Activated T-cell treated with anti-CD3 and anti-CD28 coated beads, Interleukin-2, amount 50 U/mL, for 24 hours (primary cell): ENCODE results near the gene SDC3.
"Not testable (repeated sequence)": the region's sequence is repeated elsewhere in the genome, so short reads cannot be mapped to it uniquely, and the experiment has no call there.

ENCODE experiments used
- DNase-seq: peaks from one replicate; pipeline ENCODE4 v3.0.0-alpha.2; 2020
- H3K27ac Mint-ChIP-seq: 2 replicates; pipeline ENCODE4 v1.8.0; 2020; ENCODE audit warnings: mild to moderate bottlenecking, mixed read lengths
- H3K27me3 Mint-ChIP-seq: 2 replicates; pipeline ENCODE4 v1.8.0; 2020; ENCODE audit warnings: mixed read lengths
- H3K36me3 Mint-ChIP-seq: 2 replicates; pipeline ENCODE4 v1.8.0; 2020; ENCODE audit warnings: low read depth, mixed read lengths
- H3K4me1 Mint-ChIP-seq: 2 replicates; pipeline ENCODE4 v1.8.0; 2020; ENCODE audit warnings: low read depth, mixed read lengths
- H3K4me3 Mint-ChIP-seq: 2 replicates; pipeline ENCODE4 v1.8.0; 2020; ENCODE audit warnings: mild to moderate bottlenecking, moderate library complexity, mixed read lengths
- H3K9me3 Mint-ChIP-seq: 2 replicates; pipeline ENCODE4 v1.8.0; 2020; ENCODE audit warnings: mixed read lengths

Gene SDC3

GRCh38 chr1:30935758-30936157 lies 27.2 kb upstream of the SDC3 start:
- H3K36me3 Mint-ChIP-seq: peaks cover 89% of the 10 kb centered on the region

GRCh38 chr1:30934613-30935012 lies 26.1 kb upstream of the SDC3 start:
- Mint-ChIP-seq H3K27me3 (no peaks in the 10 kb centered on the region), H3K4me1 (no peaks in the 10 kb centered on the region), H3K4me3 (no peak overlapping the region), H3K27ac (peak overlapping the region; percentile 66), H3K36me3 (peaks cover 83% of the 10 kb centered on the region), H3K9me3 (no peaks in the 10 kb centered on the region)
- DNase-seq: no peak

More at GRCh38 chr1:30935758-30936157, 27.2 kb upstream of the SDC3 start:
- H3K4me1 Mint-ChIP-seq, H3K27me3 Mint-ChIP-seq, DNase-seq, H3K27ac Mint-ChIP-seq, H3K9me3 Mint-ChIP-seq, H3K4me3 Mint-ChIP-seq: not testable (repeated sequence)

- H3K9me3 Mint-ChIP-seq: no peaks in the 10 kb centered on the region
- H3K36me3 Mint-ChIP-seq: peaks cover 76% of the 10 kb centered on the region
- peak overlapping the region; percentile 22 for H3K27ac Mint-ChIP-seq
- H3K27me3 Mint-ChIP-seq: no peaks in the 10 kb centered on the region
- DNase-seq: no peak
- H3K4me3 Mint-ChIP-seq: no peak overlapping the region
- no peaks in the 10 kb centered on the region for H3K4me1 Mint-ChIP-seq
Measured at GRCh38 chr1:30933874-30934252, 25.3 kb upstream of the SDC3 start.

- Mint-ChIP-seq H3K9me3 (no peaks in the 10 kb centered on the region), H3K27ac (peak overlapping the region; percentile 79), H3K4me3 (no peak overlapping the region), H3K4me1 (no peaks in the 10 kb centered on the region), H3K36me3 (peaks cover 50% of the 10 kb centered on the region), H3K27me3 (no peaks in the 10 kb centered on the region)
- no peak for DNase-seq
Measured at GRCh38 chr1:30930631-30931173, 22.1 kb upstream of the SDC3 start.

GRCh38 chr1:30929944-30930525 lies 21.5 kb upstream of the SDC3 start:
- H3K4me3 Mint-ChIP-seq: no peak overlapping the region
- no peaks in the 10 kb centered on the region for H3K4me1 Mint-ChIP-seq
- DNase-seq: no peak
- no peaks in the 10 kb centered on the region for H3K9me3 Mint-ChIP-seq
- H3K36me3 Mint-ChIP-seq: peaks cover 45% of the 10 kb centered on the region
- no peak overlapping the region for H3K27ac Mint-ChIP-seq
- no peaks in the 10 kb centered on the region for H3K27me3 Mint-ChIP-seq

GRCh38 chr1:30929135-30929889 lies 20.8 kb upstream of the SDC3 start:
- DNase-seq: peak; percentile 58
- Mint-ChIP-seq H3K27me3 (no peaks in the 10 kb centered on the region), H3K4me3 (no peak overlapping the region), H3K4me1 (no peaks in the 10 kb centered on the region), H3K36me3 (peaks cover 38% of the 10 kb centered on the region), H3K9me3 (no peaks in the 10 kb centered on the region), H3K27ac (no peak overlapping the region)

GRCh38 chr1:30928789-30929134 lies 20.2 kb upstream of the SDC3 start:
- no peak overlapping the region for H3K4me3 Mint-ChIP-seq
- no peaks in the 10 kb centered on the region for H3K27me3 Mint-ChIP-seq
- H3K27ac Mint-ChIP-seq: no peak overlapping the region
- no peaks in the 10 kb centered on the region for H3K4me1 Mint-ChIP-seq
- H3K36me3 Mint-ChIP-seq: peaks cover 32% of the 10 kb centered on the region
- DNase-seq: no peak
- no peaks in the 10 kb centered on the region for H3K9me3 Mint-ChIP-seq

GRCh38 chr1:30928171-30928570 lies 19.6 kb upstream of the SDC3 start:
- Mint-ChIP-seq H3K27ac (no peak overlapping the region), H3K4me1 (no peaks in the 10 kb centered on the region), H3K4me3 (no peak overlapping the region), H3K36me3 (peaks cover 27% of the 10 kb centered on the region), H3K9me3 (no peaks in the 10 kb centered on the region), H3K27me3 (no peaks in the 10 kb centered on the region)
- DNase-seq: no peak

- Mint-ChIP-seq H3K27me3 (no peaks in the 10 kb centered on the region), H3K4me3 (no peak overlapping the region), H3K4me1 (no peaks in the 10 kb centered on the region), H3K9me3 (no peaks in the 10 kb centered on the region), H3K36me3 (peaks cover 20% of the 10 kb centered on the region), H3K27ac (no peak overlapping the region)
- no peak for DNase-seq
Measured at GRCh38 chr1:30927448-30927847, 18.9 kb upstream of the SDC3 start.

- no peaks in the 10 kb centered on the region for H3K9me3 Mint-ChIP-seq
- no peak overlapping the region for H3K4me3 Mint-ChIP-seq
- H3K27me3 Mint-ChIP-seq: peaks cover 4% of the 10 kb centered on the region
- no peak overlapping the region for H3K27ac Mint-ChIP-seq
- peaks cover 7% of the 10 kb centered on the region for H3K4me1 Mint-ChIP-seq
- no peaks in the 10 kb centered on the region for H3K36me3 Mint-ChIP-seq
- no peak for DNase-seq
Measured at GRCh38 chr1:30923597-30923996, 15.0 kb upstream of the SDC3 start.

GRCh38 chr1:30920827-30921226 lies 12.3 kb upstream of the SDC3 start:
- no peak for DNase-seq

GRCh38 chr1:30919025-30919881 lies 10.7 kb upstream of the SDC3 start:
- Mint-ChIP-seq H3K4me1 (peaks cover 7% of the 10 kb centered on the region), H3K4me3 (no peak overlapping the region), H3K27ac (no peak overlapping the region), H3K9me3 (no peaks in the 10 kb centered on the region), H3K27me3 (peaks cover 4% of the 10 kb centered on the region), H3K36me3 (no peaks in the 10 kb centered on the region)
- DNase-seq: peak; percentile 22

More at GRCh38 chr1:30920827-30921226, 12.3 kb upstream of the SDC3 start:
- peaks cover 7% of the 10 kb centered on the region for H3K4me1 Mint-ChIP-seq
- peaks cover 4% of the 10 kb centered on the region for H3K27me3 Mint-ChIP-seq
- no peak overlapping the region for H3K4me3 Mint-ChIP-seq
- H3K36me3 Mint-ChIP-seq: no peaks in the 10 kb centered on the region
- no peak overlapping the region for H3K27ac Mint-ChIP-seq
- H3K9me3 Mint-ChIP-seq: no peaks in the 10 kb centered on the region

GRCh38 chr1:30916296-30916695 lies 7.7 kb upstream of the SDC3 start:
- H3K4me1 Mint-ChIP-seq: peaks cover 9% of the 10 kb centered on the region
- no peak for DNase-seq
- peaks cover 4% of the 10 kb centered on the region for H3K27me3 Mint-ChIP-seq
- no peaks in the 10 kb centered on the region for H3K9me3 Mint-ChIP-seq
- H3K36me3 Mint-ChIP-seq: no peaks in the 10 kb centered on the region
- no peak overlapping the region for H3K4me3 Mint-ChIP-seq
- no peak overlapping the region for H3K27ac Mint-ChIP-seq

- H3K36me3 Mint-ChIP-seq: no peaks in the 10 kb centered on the region
- no peak overlapping the region for H3K27ac Mint-ChIP-seq
- DNase-seq: no peak
- peaks cover 9% of the 10 kb centered on the region for H3K4me1 Mint-ChIP-seq
- peaks cover 4% of the 10 kb centered on the region for H3K27me3 Mint-ChIP-seq
- no peak overlapping the region for H3K4me3 Mint-ChIP-seq
- H3K9me3 Mint-ChIP-seq: no peaks in the 10 kb centered on the region
Measured at GRCh38 chr1:30915491-30916230, 7.1 kb upstream of the SDC3 start.
